HG03175 (cell line): ENCODE measurements around the gene UGT1A10.
"Not testable (repeated sequence)": the region's sequence is repeated elsewhere in the genome, so short reads cannot be mapped to it uniquely, and the experiment has no call there.

ENCODE experiments used
- ATAC-seq: cut with Tn5 transposase; IDR thresholded peaks from one replicate; pipeline ENCODE4 v1.9.1; 2021; ENCODE audit warnings: mild to moderate bottlenecking, moderate library complexity; ENCODE audit not compliant: unreplicated experiment

The UGT1A10 gene

DNA sequence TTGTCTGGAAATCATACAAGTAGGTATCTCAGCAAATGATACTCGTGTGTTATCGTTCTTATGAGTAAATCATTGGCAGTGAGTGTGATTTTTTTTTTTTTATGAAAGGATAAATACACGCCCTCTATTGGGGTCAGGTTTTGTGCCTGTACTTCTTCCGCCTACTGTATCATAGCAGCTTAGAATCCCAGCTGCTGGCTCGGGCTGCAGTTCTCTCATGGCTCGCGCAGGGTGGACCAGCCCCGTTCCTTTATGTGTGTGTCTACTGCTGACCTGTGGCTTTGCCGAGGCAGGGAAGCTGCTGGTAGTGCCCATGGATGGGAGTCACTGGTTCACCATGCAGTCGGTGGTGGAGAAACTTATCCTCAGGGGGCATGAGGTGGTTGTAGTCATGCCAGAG lies at the start of gene UGT1A10:
Gene UGT1A10, plus strand, starts transcription at position 143 of the 400 bp plus-strand sequence. Its CDS starts 75 bp downstream, at position 218.
- not testable (repeated sequence) for ATAC-seq

DNA sequence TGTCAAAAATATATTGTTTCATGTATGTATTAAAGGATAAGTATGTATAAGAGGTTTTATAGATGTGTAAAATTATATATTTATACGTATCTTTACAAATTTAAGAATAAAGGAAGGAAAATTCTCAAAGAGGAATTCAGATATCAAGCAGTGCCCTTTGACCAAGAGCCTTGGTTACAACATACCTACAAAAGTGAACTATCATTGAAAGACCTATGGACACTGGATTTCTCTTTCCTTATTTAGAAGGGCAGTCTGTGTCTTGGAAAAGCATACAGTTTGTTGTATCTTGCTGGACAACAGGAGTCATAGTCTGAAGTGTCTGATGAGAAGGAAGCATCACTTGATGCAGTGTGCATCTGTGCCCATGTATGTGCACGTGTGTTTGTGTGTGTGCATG lies 47.8 kb upstream of the UGT1A10 start:
- ATAC-seq, result no peak

- not testable (repeated sequence) for ATAC-seq
These were observed 43.5 kb upstream of the UGT1A10 start for GRCh38 chr2:233592706-233593105.

GRCh38 chr2:233593201-233593600 lies 43.0 kb upstream of the UGT1A10 start:
- no peak for ATAC-seq

DNA sequence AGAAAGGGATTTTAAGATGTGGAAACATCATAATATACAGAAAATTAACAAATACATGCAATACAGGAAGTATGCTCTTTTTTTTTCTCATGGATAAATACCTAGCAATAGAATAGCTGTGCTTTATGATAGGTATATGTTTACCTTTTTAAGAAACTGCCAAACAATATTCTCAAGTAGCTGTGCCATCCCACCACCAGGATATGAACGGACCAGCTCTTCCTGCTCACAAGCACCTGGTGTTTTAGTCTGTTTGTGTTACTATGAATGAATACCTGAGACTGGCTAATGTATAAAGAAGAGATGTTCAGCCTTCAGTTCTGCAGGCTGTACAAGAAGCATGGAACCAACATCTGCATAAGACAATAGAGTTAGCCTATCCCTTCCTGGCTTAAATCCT lies 38.7 kb upstream of the UGT1A10 start:
- no peak for ATAC-seq

GRCh38 chr2:233598952-233599351 lies 37.3 kb upstream of the UGT1A10 start:
- no peak for ATAC-seq

DNA sequence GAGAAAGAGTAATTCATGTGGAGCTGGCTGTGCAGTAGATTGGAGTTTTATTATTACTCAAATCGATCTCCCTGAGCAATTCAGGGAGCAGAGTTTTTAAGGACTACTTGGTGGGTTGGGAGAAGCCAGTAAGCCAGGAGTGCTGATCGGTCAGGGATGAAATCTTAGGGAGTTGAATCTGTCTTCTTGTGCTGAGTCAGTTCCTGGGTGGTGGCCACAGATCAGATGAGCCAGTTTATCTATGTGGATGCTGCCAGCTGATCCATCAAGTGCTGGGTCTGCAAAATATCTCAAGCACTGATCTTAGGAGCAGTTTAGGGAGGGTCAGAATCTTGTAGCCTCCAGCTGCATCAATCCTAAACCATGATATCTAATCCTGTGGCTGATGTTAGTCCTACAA lies 35.9 kb upstream of the UGT1A10 start:
- no peak for ATAC-seq

- ATAC-seq, result no peak
These were observed 34.2 kb upstream of the UGT1A10 start for GRCh38 chr2:233602076-233602475.

GRCh38 chr2:233603520-233603919 lies 32.7 kb upstream of the UGT1A10 start:
- ATAC-seq, result no peak

- no peak for ATAC-seq
These were observed 31.4 kb upstream of the UGT1A10 start for GRCh38 chr2:233604826-233605225.

DNA sequence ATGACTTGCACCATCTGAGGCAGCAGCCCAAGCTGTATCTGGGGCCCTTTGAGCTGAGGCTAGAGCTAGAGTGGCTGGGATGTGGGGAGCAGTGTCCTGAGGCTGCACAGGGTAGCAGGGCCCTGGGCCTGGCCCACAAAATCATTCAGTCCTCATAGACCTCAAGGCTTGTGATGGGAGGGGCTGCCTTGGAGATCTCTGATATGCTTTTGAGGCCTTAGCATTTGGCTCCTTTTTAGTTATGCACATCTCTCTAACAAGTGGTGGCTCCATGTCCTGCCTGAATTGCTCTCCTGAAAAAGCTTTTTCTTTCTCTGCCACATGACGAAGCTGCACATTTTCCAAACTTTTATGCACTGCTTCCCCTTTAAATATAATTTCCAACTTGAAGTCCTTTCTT lies 30.6 kb upstream of the UGT1A10 start:
- ATAC-seq, result no peak

- no peak for ATAC-seq
These were observed 25.0 kb upstream of the UGT1A10 start for GRCh38 chr2:233611284-233611683.

DNA sequence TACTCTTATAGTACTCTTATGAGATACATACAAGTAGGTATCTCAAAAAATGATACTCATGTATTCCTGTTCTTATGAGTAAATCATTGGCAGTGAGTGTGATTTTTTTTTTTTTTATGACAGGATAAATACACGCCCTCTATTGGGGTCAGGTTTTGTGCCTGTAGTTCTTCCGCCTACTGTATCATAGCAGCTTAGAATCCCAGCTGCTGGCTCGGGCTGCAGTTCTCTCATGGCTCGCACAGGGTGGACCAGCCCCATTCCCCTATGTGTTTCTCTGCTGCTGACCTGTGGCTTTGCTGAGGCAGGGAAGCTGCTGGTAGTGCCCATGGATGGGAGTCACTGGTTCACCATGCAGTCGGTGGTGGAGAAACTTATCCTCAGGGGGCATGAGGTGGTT lies 18.8 kb upstream of the UGT1A10 start, which contains the start of gene UGT1A8:
Gene UGT1A8, plus strand, starts transcription at position 158 of the 400 bp plus-strand sequence. Its CDS starts 75 bp downstream, at position 233.
- not testable (repeated sequence) for ATAC-seq

GRCh38 chr2:233620204-233620603 lies 16.0 kb upstream of the UGT1A10 start:
- no peak for ATAC-seq

DNA sequence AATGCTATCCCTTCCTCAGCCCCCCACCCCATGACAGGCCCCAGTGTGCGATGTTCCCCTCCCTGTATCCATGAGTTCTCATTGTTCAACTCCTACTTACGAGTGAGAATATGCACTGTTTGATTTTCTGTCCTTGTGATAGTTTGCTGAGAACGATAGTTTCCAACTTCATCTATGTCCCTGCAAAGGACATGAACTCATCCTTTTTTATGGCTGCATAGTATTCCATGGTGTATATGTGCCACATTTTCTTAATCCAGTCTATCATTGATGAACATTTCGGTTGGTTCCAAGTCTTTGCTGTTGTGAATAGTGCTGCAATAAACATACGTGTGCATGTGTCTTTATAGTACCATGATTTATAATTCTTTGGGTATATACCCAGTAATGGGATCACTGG lies 14.4 kb upstream of the UGT1A10 start:
- ATAC-seq, result not testable (repeated sequence)

DNA sequence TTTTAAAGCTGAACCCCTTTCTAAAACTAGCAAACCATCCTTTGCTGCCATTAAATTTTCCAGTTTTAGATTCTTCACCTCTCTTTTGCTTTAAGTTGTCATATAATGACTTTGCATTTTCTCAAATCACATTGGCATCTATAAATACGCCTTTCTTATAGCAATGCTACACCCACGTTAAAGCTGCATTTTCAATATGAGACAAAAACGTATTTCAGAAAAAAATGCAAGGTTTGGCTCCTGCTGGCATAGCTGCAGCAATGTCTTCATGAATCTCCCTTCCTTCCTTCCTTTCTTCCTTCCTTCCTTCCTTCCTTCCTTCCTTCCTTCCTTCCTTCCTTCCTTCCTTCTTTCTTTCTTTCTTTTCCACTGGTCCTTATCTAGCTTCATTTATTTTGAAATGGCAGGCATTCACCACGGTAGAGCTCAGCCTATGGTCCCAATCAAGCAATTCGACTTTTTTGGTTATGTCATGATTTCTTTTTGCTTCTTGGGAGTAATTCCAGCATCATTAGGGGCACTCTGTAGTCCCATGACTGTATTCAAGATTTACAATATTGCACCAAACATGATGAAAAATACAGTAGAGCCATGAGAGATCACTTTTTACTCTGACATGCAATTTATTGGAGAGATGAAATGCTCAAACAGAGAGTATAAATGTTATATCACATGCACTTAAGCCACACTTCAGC lies 8.8 kb upstream of the UGT1A10 start:
- ATAC-seq, result no peak

- no peak for ATAC-seq
These were observed 2.6 kb downstream of the UGT1A10 start for GRCh38 chr2:233638836-233639235.

GRCh38 chr2:233639860-233640259 lies 3.6 kb downstream of the UGT1A10 start:
- ATAC-seq, result no peak

- ATAC-seq, result no peak
These were observed 6.9 kb downstream of the UGT1A10 start for GRCh38 chr2:233643128-233643527.

DNA sequence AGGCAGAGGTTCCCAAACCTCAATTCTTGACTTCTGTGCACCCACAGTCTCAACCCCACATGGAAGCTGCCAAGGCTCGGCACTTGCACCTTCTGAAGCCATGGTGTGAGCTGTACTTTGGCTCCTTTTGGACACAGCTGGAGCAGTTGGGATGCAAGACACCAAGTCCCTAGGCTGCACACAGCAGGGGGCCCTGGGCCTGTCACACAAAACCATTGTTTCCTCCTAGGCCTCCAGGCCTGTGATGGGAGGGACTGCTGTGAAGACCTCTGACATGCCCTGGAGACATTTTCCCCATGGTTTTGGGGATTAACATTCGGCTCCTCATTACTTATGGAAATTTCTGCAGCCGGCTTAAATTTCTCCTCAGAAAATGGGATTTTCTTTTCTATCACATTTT lies 9.8 kb downstream of the UGT1A10 start:
- ATAC-seq, result not testable (repeated sequence)

DNA sequence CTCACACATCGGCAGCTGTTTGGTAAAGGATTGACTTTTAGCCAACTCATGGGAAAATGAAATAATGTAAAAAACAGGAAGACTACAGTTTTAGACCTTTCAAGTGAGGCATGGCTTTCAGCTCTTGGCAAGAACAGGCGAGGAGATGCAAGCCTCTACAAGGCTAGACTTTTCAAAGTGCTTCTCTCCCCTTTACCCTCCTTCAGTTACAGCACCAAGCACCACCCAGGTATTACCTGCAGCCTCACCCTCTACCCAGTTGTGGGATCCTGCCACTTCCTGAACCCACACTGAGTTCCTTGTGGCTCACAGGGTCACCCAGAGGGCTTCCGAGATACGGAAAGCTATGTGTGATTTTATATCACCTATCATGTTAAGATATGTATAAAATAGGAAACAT lies 14.7 kb downstream of the UGT1A10 start:
- no peak for ATAC-seq

- ATAC-seq, result no peak
These were observed 15.2 kb downstream of the UGT1A10 start for GRCh38 chr2:233651430-233651829.

- no peak for ATAC-seq
These were observed 18.3 kb downstream of the UGT1A10 start for GRCh38 chr2:233654501-233654900.
